Measurements from ENCODE around the gene C16orf87. TPM values are rescaled to one million over a fixed set of nuclear protein-coding genes. Genes with fewer than 3 reads are reported as not detected.
A peak's percentile ranks its signal among the peaks of the same experiment; 100 is the strongest.

Gene C16orf87
- total and polyA plus RNA-seq, 11 donors = 5.1 to 15.8 (median 13.6) TPM

GRCh38 chr16:46807336-46807735, 23.6 kb downstream of the C16orf87 start:
- intact Hi-C loops (cut with DNase I) = loop anchor here in 1 of 10 donors (10.0 kb wide), 1 partner anchor 113 kb away; no protein-coding TSS in a partner anchor
- no peak for DNase-seq
- Histone ChIP-seq H3K27me3 (no peaks in the 10 kb centered on the region), H3K36me3 (peaks cover 0 to 20% (median 3%) of the 10 kb centered on the region in 9 donors), H3K4me1 (peaks cover 0 to 24% (median 10%) of the 10 kb centered on the region in 12 donors), H3K27ac (no peak overlapping the region), H3K4me3 (no peak overlapping the region), H3K9me3 (no peaks in the 10 kb centered on the region)
- no peak for TF ChIP-seq CTCF (IDR thresholded peaks at IDR 0.05)
- no peak for TF ChIP-seq POLR2A (IDR thresholded peaks at IDR 0.05)
- 94 to 100% (median 97%) methylated on average over 1 of the region's 1 CpG for WGBS, 4 donors
- ATAC-seq = no peak

- WGBS, 4 donors = 81 to 87% (median 85%) methylated on average over 3 of the region's 3 CpGs
- ATAC-seq (no peak), DNase-seq (no peak)
- Histone ChIP-seq H3K4me1 (no peaks in the 10 kb centered on the region), H3K27ac (no peak overlapping the region), H3K9me3 (no peaks in the 10 kb centered on the region), H3K4me3 (no peak overlapping the region), H3K27me3 (no peaks in the 10 kb centered on the region), H3K36me3 (peaks cover 0 to 18% (median 3%) of the 10 kb centered on the region in 9 donors)
- intact Hi-C loops (cut with DNase I) = loop anchor here in 9 of 10 donors (2.0 to 10.0 kb wide), 5 partner anchors 109 to 131 kb away; partner anchors contain the start of genes ORC6 (in 4 of the 9) and VPS35 (in 4 of the 9)
- TF ChIP-seq CTCF (IDR thresholded peaks at IDR 0.05) (no peak), POLR2A (IDR thresholded peaks at IDR 0.05) (no peak)
Observed at GRCh38 chr16:46803373-46803772, 27.6 kb downstream of the C16orf87 start.

- WGBS, 4 donors = 52 to 57% (median 57%) methylated on average over 5 of the region's 5 CpGs
- H3K27ac ChIP-seq = no peak overlapping the region
- no peak for DNase-seq
- H3K4me3 ChIP-seq = no peak overlapping the region
- intact Hi-C loops (cut with DNase I) = loop anchor here (1.0 to 10.0 kb wide), 6 partner anchors 53 to 129 kb away; partner anchors contain the start of genes ORC6 (in 4 of the 10), VPS35 (in 4 of the 10) and MYLK3 (in 1 of the 10)
- peak in 2 of 4 donors; percentile 55 to 56 for ATAC-seq
- no peaks in the 10 kb centered on the region for H3K4me1 ChIP-seq
- TF ChIP-seq POLR2A (IDR thresholded peaks at IDR 0.05) (no peak), CTCF (IDR thresholded peaks at IDR 0.05) (peak; percentile 19 to 60 (median 50))
- H3K36me3 ChIP-seq = peaks cover 0 to 13% (median 3%) of the 10 kb centered on the region in 9 donors
- no peaks in the 10 kb centered on the region for H3K27me3 ChIP-seq
- H3K9me3 ChIP-seq = peaks cover 0 to 10% (median under 1%) of the 10 kb centered on the region in 12 donors
Observed at GRCh38 chr16:46801428-46802049, 29.4 kb downstream of the C16orf87 start.

GRCh38 chr16:46800494-46800893, 30.5 kb downstream of the C16orf87 start:
- ATAC-seq (no peak), DNase-seq (no peak)
- H3K4me3 ChIP-seq = no peak overlapping the region
- peaks cover 0 to 13% (median 5%) of the 10 kb centered on the region in 9 donors for H3K36me3 ChIP-seq
- intact Hi-C loops (cut with DNase I) = loop anchor here in 9 of 10 donors (2.0 to 10.0 kb wide), 5 partner anchors 106 to 128 kb away; partner anchors contain the start of genes ORC6 (in 4 of the 9) and VPS35 (in 4 of the 9)
- 88 to 100% (median 93%) methylated on average over 1 of the region's 1 CpG for WGBS, 4 donors
- peaks cover 0 to 20% (median 2%) of the 10 kb centered on the region in 12 donors for H3K9me3 ChIP-seq
- TF ChIP-seq POLR2A (IDR thresholded peaks at IDR 0.05) (no peak), CTCF (IDR thresholded peaks at IDR 0.05) (no peak)
- no peak overlapping the region for H3K27ac ChIP-seq
- no peaks in the 10 kb centered on the region for H3K4me1 ChIP-seq
- H3K27me3 ChIP-seq = no peaks in the 10 kb centered on the region

Measured in heart left ventricle (tissue), 16 donors.